ENCODE results near the gene CCDC97.

CCDC97 gene

DNA sequence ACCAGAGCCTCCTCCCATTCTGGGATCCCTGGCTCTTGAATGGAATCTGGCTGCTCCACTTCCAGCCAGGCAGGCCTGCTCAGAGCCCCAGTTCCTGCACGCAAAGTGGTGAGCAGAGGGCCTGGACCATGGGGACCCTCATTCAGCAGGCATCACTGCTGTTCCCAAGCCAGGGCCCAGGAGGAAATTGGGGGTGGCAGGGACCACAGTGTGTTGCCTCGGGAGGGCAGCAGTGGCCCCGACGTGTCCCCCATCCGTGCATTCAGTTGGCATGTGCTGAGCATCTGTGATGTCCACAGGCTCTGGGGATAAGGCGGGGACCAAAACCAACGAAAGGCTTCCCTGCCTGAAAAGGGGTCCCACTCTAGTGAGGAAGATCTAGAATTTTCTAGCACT, 11.2 kb downstream of the CCDC97 start:
- DNase-seq: no peak

DNA sequence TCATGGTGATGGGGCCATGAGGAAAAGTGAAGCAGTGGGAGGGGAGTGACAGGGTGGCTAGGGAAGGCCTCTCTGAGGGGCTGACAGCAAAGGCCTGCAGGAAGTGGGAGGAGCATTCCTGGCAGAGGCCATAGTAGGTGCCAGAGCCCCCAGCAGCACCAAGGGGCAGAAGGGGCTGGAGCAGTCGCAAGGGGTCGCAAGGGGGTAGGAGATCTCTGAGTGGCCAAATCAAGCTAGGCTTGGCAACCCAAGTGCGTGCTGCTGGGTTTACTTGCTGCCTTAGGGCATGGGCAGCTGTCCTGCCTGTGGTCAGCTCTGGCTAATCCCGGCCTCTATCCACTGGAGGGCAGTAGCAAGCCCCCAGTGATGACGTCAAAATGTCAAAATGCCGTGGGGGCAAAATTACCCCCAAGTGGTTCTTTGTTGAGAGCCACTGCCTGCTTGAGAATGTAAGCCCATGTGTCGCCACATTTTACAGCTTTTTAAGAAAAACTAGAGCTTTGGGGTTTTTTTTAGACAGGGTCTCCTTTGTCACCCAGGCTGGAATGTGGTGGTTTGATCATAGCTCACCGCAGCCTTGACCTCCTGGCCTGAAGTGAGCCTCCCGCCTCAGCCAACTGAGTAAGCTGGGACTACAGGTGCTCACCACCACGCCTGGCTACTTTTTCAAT, 11.8 kb downstream of the CCDC97 start:
- no peak for DNase-seq

DNA sequence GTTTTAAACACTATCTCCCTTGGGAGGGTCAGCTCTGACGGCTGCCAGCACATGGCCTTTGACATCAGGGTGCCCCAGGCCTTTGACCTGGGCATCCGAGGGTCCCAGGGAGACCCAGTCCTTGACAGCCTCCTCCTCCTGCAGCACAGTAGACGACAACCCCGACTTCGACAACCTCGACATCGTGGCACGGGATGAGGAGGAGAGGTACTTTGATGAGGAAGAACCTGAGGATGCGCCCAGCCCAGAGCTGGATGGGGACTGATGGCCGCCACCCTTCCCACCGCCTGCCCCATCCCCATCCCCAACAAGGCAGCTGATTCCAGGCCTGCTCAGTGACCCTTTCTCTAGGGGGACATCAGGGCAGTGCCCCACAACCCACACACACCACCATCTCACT, 12.5 kb downstream of the CCDC97 start:
- no peak for DNase-seq

DNA sequence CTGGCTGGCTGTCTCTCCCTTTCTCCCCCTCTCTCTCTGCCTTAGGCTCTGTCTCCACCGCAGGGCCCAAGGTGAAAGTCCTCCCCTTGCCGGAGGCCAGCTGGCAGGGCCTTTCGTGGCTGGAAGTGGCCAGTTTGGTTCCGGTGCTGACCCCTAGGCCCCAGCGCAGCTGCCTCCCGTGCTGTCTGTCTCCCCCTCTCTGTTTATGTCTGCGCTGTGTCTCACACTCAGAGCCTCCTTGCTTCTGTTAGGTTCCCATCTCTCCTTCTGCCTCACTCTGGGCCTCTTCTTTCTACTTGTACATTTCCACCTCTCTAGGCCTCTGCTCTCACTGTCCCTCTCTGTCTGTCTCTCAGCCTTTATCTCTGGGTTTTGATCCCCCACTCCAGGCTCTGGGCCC, 13.1 kb downstream of the CCDC97 start:
- no peak for DNase-seq

DNA sequence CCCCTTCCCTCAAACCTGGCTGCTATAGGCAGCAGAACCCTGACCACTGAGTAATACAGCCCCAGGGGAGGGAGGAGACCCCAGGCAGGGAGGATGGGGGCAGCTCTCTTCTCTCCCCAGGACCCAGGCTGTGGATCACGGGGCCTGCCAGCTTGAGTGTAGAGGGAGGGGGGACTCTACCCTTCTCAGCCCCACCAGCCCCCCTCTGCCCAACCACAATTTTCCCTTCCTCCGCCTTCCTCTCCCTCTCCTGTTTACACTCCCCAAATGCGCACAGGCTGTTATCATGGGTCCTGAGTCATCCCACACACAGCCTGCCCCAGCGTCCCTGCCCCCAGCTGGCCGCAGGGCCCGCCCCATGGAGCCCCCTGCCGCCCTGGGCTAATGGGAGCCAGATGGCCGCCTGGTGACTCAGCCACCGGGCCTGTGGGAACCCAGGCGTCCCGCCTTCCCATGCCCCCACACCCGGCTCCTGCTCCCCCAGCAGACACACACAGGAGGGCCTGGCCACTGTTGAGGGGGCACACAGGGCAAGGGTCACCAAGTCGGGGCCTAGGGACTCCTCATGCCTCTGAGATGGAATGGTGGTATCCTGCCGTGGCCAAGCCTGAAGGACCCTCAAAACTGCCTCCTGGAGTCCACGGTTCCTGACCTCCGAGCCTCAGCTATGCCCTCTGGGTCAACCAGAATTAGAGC, 13.6 kb downstream of the CCDC97 start:
- DNase-seq: no peak

DNA sequence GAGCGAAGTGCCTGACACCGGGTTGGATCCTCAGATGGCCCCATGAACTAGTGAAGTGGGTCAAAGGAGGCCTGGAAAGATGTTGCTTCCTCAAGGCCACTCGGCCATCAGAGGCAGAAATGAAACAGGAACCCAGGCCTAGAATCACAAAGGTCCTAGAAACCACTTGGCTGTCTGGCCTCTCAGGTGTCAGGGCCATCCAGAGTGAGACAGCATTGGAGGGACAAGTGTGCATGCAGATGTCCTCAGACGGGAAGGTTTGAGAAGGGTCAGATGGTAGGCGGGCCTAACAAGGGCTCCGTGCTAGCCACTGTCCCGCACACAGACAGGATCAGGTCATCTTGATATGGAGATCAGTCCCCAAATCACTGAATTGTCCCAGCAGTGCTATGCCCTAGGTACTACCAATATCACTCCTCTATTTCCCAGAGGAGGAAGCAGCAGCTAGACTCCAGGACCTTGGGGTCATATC, 14.3 kb downstream of the CCDC97 start:
- no peak for DNase-seq

DNA sequence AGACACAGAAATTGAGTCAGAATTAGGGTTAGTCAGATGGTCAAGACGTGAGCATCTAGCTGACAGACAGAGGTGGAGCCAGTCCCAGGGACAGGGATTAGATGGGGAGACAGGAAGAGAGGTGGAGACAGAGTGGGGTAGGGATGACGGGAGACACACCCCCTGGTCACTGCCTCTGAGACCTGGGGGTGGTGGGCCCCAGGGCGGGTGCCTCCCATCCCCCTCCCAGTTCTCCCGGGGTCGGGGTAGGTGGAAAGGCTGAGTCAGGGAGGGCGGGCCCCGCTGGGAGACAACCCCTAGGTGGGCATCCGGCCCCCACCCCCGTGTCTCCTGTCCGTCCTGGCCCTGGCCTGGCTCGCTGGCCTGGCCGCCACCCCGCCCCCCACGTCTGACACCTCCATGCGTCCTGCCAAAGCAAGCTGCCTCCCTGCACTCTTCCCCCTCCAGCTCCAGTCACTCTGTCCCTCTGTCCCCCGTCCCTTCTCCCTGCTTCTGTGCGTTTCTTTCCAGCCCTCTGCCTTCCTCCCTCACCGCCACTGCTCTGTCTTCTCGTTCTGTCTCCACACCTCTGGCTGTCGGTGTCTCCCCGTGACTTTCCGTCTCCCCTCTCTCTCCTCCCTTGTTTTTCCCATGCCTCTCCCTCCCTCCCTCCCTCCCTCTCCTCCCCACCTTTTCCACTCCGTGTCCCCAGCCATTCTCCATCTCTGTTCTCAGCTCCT, 15.1 kb downstream of the CCDC97 start:
- DNase-seq: no peak

DNA sequence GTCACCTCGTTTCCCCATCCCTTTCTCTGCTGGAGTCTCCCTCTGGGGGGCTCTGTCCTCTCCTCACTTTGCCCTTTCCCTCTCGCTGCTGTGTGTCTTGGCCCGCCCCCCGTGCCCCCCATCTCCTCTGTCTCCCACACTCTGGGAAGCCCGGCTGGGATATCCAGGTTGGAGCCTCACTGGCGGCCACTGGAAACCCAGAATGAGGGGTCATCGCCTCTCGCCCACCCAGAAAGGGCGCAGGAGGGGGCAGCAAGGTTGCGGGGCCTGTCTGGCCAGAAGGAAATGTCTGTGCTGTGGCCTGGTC, 15.6 kb downstream of the CCDC97 start:
- DNase-seq: no peak

DNA sequence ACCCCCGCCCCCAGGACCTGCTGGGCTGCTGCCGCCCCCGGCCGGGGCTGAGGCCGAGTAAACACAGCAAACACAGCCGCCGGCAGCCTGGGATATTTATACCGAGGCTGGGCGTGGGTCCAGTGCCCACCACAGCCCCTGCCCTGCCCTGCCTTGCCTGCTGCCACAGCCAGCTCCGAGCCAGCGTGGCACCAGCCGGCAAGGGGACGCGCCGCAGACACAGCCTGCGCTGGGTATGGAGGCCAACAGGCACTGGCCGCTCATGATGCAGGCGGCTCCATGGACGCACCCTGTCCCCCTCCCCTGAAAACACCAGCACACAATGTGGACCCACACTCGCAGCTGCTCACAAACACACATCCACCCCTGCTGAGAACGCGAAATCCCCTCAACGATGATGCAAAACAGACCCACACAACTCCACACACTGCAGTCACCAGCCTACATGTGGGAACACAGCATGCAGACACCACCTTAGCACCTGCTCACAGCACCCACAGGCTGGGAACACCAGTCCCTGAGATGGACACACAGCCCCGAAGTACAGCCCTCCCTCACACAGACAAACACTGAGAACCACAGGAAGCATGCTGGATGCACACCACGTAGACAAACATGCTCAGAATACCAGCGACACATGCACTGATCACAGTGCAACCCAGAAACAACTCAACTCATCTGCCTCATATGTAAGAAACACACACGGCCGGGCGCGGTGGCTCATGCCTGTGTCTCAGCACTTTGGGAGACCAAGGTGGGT, 16.2 kb downstream of the CCDC97 start:
- no peak for DNase-seq

DNA sequence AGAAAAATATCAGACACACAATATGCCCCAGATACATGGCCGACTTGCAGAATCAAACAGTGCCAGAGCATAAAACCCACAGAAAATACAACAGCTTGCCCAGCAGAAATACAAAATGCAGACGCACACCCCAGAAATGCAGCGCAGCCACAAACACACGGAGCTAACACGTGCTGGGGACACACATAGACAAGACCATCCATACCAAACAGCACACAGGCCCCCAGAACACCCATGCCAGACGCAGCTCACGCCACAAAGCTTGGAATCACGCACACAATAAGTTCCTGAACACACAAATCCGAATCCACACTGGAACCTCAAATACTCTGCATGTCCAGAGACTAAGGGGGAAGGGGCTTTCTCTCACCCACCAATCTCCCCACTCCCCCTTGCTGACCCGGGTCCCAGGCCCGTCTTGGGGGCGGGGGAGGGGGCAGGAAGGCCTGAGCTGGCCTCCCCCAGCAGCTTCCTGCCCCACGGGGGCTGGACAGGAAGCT, 17.2 kb downstream of the CCDC97 start:
- no peak for DNase-seq

DNA sequence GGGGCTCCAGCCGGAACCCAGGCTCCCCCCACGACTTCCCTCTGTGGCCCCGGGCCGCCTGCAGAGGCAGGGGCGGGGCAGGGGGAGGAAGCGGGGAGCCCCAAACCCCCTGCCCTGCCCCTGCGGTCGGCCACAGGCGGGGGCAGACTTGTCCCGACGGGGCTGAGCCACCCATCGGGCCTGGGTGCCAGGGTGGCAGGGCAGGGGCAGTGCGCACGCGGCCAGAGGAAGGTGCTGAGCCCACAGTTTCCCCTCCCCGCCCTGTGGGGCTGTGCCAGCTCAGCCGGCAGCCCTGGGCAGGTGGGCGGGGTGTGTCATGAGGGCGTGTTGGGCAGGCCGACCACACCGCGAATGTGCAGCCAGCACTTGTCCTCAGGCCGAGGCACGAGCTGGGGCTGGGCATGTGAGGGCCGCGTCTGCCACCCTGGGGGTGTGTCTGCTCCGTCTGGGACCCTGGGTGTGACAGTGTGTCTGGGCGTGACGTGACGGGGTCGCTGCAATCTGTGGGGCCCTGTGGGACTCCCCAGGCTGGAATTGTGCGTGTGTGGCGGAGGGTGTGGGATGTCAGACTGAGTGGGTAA, 17.7 kb downstream of the CCDC97 start:
- DNase-seq: no peak

DNA sequence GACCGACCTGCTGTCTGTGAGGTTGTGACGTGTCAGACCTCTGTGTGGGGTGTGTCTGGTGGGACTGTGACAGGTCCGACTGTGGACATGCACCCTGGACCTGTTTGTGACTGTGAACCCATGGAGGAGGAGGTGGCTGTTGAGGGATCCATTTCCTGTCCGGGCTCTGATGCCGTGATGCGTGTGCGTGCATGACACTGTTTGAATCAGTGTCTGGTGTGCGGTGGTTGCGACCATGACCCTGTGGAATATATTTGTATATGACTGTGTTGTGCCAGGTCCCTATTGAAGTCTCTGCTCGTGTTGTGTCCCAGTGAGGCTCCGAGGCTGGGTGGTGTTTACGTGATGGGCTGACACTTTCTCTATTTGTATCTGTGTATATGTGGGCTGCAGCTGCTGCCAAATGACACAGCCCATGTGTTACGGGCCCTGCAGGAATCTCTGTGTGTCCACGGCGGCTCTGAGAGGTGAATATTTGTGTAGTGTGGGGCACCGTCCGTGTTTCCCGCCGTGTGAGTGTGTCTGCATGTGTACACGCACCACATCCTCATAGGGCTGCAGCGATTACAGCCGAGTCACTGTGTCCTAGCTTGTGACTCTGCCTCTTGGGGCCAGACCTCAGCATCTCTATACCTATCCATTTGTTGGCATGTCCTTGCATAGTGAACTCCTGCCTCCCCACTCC, 18.3 kb downstream of the CCDC97 start:
- no peak for DNase-seq

DNA sequence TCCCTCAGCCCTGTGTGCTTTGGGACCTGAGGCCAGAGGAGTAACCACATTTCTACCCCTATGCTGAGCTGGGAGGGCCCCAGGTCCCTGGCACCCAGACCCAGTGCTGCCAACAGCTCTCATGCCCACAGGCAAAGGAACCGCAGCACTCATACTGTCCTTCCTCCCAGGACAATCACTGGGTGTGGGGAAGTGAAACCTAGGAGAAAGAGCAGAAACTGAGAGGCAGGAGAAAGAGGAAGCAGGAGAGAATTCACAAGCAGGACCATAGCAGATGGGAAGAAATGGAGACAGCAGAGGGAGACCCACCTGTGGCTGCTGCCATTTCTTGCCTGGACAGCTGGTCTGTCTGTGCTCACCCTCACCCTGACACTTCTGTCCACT, 18.9 kb downstream of the CCDC97 start:
- DNase-seq: no peak

DNA sequence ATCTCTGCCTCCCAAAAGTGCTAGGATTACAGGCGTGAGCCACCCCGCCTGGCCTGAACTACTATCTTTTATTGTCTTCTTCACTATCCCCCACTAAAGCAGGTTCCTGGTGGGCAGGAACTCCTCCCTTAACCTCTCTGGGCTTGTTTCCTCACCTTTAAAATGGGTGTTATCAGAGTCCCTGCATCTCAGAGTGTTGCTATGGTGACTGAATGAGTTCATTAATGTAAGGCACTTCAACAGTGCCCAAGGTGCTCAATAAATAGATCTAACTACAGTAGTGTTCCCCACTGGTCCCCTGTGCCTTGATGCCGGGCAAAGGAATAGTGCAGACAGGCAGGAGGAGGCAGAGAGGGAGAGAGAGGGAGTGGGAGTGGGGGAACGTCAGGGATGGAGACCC, 20.5 kb downstream of the CCDC97 start:
- DNase-seq: no peak

DNA sequence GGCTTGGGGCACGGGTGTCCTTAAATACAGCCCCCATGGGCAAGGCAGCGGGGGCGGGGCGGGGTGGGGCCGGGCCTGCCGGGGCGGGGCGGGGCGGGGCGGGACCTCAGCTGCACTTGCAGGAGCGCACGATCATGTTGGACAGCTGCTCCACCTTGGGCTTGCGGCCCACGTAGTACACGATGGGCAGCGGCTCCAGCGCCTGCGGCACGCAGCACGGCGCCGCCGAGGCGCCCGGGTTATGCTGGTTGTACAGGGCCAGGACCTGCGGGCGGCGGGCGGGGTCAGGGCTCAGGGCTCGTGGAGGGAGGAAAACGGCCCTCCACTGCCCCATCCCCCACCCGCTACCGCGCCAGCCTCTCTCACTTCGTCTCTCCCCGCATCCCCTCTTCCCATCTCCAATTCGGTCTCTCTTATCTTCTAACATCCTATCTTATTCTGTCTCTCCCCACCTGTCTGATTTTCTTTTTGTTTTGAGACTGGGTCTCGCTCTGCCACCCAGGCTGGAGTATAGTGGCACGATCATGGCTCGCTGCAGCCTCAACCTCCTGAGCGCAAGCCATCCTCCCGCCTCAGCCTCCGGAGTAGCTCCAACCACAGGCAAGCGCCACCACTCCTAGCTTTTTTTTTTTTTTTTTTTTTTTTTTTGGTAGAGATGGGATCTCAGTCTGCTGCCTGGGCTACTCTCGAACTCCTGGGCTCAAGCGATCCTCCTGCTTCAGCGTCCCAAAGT, 21.1 kb downstream of the CCDC97 start:
- DNase-seq: no peak

DNA sequence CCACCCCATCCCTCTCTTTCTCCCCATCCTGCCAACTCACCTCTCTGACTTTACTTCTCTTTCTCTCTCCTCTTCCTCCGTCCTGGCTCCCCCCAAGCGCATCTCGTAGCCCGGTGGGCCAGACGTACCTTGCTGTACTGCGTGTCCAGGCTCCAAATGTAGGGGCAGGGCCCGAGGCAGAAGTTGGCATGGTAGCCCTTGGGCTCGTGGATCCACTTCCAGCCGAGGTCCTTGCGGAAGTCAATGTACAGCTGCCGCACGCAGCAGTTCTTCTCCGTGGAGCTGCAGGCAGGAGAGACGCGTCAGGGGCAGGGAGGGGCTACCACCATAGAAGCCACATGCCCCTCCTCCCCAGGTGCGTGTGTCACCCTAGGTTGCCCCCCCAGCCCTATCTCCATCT, 22.0 kb downstream of the CCDC97 start:
- no peak for DNase-seq

DNA sequence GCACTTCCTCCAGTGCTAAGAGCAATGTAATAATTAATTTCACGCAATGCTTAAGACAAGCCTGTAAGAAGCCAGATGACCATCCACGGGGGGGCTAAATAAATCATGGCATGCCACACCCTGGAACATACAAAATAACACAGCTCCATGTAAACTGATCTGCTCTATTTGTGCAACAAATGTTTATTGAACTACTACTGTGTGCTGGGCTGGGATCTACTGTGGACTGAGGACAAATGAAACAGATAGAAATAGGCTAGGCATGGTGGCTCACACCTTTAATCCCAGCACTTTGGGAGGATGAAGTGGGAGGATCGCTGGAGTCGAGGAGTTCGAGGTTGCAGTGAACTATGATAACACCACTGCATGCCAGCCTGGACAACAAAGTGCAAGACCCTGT, 22.5 kb downstream of the CCDC97 start:
- no peak for DNase-seq

DNA sequence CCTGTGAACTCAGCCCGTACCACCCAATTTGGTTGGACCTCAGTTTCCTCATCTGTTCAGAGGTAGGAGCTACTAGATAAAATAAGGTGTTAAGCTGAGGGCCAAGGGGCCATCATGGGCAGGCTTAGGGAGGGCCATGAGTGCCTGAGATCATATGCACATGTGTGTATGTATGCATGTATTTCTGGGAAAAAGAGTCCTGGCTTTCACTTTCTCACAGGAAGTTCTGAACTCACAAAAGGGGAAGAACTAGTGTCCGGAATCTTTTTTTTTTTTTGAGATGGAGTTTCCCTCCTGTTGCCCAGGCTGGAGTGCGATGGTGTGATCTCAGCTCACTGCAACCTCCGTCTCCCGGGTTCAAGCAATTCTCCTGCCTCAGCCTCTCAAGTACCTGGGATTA, 24.8 kb downstream of the CCDC97 start:
- no peak for DNase-seq

DNA sequence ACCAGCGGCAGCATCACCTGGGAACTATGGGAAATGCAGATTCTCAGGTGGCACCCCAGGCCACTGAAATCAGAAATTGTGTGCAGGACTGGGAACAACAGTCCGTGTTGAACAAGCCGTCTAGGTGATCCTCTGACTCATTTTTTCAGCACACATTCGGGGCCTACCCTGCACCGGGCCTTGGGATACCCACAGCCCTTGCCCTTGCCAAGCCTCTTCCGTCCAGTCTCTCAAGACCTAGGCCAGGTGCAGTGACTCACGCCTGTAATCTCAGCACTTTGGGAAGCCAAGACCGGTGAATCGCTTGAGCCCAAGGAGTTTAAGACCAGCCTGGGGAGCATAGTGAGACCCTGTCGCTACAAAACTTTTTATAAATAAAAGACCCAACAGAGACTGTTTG, 25.5 kb downstream of the CCDC97 start:
- no peak for DNase-seq

DNA sequence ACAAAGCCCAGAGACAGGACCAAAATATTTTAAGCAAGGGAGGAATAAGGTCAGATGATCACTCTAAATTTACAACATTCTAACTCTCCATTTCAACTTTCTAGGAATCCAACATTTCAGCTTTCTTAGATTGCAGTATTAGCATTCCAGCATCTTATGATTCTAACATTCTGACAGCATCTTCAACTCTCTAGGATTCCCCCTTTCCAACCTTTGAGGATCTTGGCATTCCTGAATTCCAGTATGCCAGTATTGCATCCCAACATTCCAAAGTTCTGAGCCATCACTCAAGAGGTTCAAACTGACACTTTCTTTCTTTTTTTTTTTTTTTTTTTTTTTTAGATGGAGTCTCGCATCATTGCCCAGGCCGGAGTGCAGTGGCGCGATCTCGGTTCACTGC, 30.0 kb downstream of the CCDC97 start:
- no peak for DNase-seq

DNA sequence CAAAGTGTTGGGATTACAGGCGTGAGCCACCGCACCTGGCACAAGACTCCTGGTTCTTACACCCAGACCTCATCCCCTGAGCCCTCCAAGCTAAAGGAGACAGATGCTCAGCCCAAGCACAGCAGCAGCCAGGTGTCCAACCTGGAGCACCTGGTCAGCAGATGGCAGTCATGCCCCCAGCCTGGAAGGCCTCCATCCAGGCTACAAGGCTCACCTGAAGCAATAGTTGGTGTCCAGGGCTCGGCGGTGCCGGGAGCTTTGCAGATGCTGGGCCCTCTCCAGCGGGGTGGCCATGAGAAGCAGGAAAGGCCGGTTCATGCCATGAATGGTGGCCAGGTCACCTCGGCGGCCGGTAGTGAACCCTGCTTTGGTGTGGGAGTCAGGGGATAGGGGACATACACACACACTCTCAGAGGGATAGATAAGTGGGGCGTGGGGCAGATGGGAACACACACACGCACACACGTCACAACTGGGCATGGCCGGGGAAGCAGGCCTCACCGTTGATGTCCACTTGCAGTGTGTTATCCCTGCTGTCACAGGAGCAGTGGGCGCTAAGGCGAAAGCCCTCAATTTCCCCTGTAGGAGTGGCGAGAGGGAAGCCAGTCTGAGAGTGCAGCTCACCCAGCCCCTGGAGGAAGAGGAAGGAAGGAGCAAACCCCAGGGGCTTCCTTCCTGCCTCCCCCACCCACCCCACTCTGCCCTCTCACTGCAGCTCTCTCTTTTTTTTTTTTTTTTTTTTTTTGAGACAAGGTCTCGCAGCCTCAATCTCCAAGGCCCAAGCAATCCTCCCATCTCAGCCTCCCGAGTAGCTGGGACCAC, 31.9 kb downstream of the CCDC97 start:
- DNase-seq: no peak

Measured in NCI-H1930 (cell line).